WTC11 (cell line): Measurements from ENCODE around the gene SEMA5B. TPM values are rescaled to one million over a fixed set of nuclear protein-coding genes. Genes with fewer than 3 reads are reported as not detected.

Source experiments
- ATAC-seq: fragments of 200-7000 bp; cut with Tn5 transposase; 2 replicates; pipeline ENCODE4 v1.10.0; 2021; ENCODE audit warnings: mild to moderate bottlenecking, moderate library complexity
- CTCF ChIA-PET: fragments of 300-600 bp; sonication (Branson Sonifier 250); formaldehyde crosslinking; loops from one replicate; lab custom pipeline; 2021; ENCODE audit warnings: antibody characterized with exemption; lab: Charles Lee
- POLR2A ChIA-PET: fragments of 350-600 bp; sonication (Branson Sonifier 250); formaldehyde crosslinking; loops from one replicate; lab custom pipeline; 2021; ENCODE audit warnings: antibody characterized with exemption; lab: Charles Lee
- DNase-seq: peaks from one replicate; pipeline ENCODE4 v3.0.0; 2021; ENCODE audit warnings: low spot score
- H3K27ac Mint-ChIP-seq: 2 replicates; pipeline ENCODE4 v1.8.0; 2021; ENCODE audit warnings: mixed read lengths
- H3K27me3 Mint-ChIP-seq: 2 replicates; pipeline ENCODE4 v1.8.0; 2021; ENCODE audit warnings: low read depth, mild to moderate bottlenecking, moderate library complexity, mixed read lengths
- H3K36me3 Mint-ChIP-seq: 2 replicates; pipeline ENCODE4 v1.8.0; 2021; ENCODE audit warnings: mixed read lengths
- H3K4me1 Mint-ChIP-seq: 2 replicates; pipeline ENCODE4 v1.8.0; 2022; ENCODE audit warnings: mixed read lengths
- H3K4me3 Mint-ChIP-seq: 2 replicates; pipeline ENCODE4 v1.8.0; 2021; ENCODE audit warnings: mild to moderate bottlenecking, moderate library complexity, mixed read lengths
- H3K9me3 Mint-ChIP-seq: 2 replicates; pipeline ENCODE4 v1.8.0; 2021; ENCODE audit warnings: mixed read lengths
- ARID4B ChIP-seq: sonication (generic); formaldehyde crosslinking; IDR thresholded peaks from 2 replicates; pipeline ENCODE4 v1.8.0; 2023; ENCODE audit warnings: missing genetic modification reagents, mild to moderate bottlenecking, borderline replicate concordance
- ATF6 ChIP-seq: sonication (generic); formaldehyde crosslinking; IDR thresholded peaks from 2 replicates; pipeline ENCODE4 v1.8.1; 2023; ENCODE audit warnings: mild to moderate bottlenecking, missing genetic modification reagents
- CDX4 ChIP-seq: fragments of 250-450 bp; sonication (Bioruptor Pico); IDR thresholded peaks from 2 replicates; pipeline ENCODE4 v1.9.0; 2021; ENCODE audit warnings: moderate library complexity, mild to moderate bottlenecking, inconsistent platforms, borderline replicate concordance
- FOXK1 ChIP-seq: sonication (generic); formaldehyde crosslinking; IDR thresholded peaks from 2 replicates; pipeline ENCODE4 v1.8.0; 2022; ENCODE audit warnings: mild to moderate bottlenecking, moderate library complexity, missing genetic modification reagents
- FOXP1 ChIP-seq: sonication (generic); formaldehyde crosslinking; IDR thresholded peaks from 2 replicates; pipeline ENCODE4 v1.8.0; 2022; ENCODE audit warnings: missing genetic modification reagents, mild to moderate bottlenecking, moderate library complexity, borderline replicate concordance
- IRF1 ChIP-seq: sonication (generic); formaldehyde crosslinking; IDR thresholded peaks from 2 replicates; pipeline ENCODE4 v1.8.0; 2023; ENCODE audit warnings: missing genetic modification reagents
- MYBL2 ChIP-seq: sonication (generic); formaldehyde crosslinking; IDR thresholded peaks from 2 replicates; pipeline ENCODE4 v1.8.1; 2023; ENCODE audit warnings: mild to moderate bottlenecking, moderate library complexity, missing genetic modification reagents
- SMAD3 ChIP-seq: sonication (generic); formaldehyde crosslinking; IDR thresholded peaks from 2 replicates; pipeline ENCODE4 v1.8.0; 2022; ENCODE audit warnings: missing genetic modification reagents, mild to moderate bottlenecking, borderline replicate concordance
- STAT6 ChIP-seq: sonication (generic); formaldehyde crosslinking; conservative IDR thresholded peaks from 2 replicates; pipeline ENCODE4 v1.8.1; 2023; ENCODE audit warnings: mild to moderate bottlenecking, low read depth, missing genetic modification reagents, moderate library complexity
- TEAD1 ChIP-seq: sonication (generic); formaldehyde crosslinking; IDR thresholded peaks from 2 replicates; pipeline ENCODE4 v1.8.0; 2022; ENCODE audit warnings: mild to moderate bottlenecking, missing genetic modification reagents
- ZNF232 ChIP-seq: sonication (generic); formaldehyde crosslinking; IDR thresholded peaks from 2 replicates; pipeline ENCODE4 v1.8.0; 2022; ENCODE audit warnings: mild to moderate bottlenecking, missing genetic modification reagents
- ZNF263 ChIP-seq: sonication (generic); formaldehyde crosslinking; IDR thresholded peaks from 2 replicates; pipeline ENCODE4 v1.8.1; 2022; ENCODE audit warnings: low read depth, mild to moderate bottlenecking, moderate library complexity, missing genetic modification reagents
- ZNF425 ChIP-seq: fragments of 250-450 bp; sonication (Bioruptor Pico); conservative IDR thresholded peaks from 2 replicates; pipeline ENCODE4 v1.9.0; 2021; ENCODE audit warnings: mild to moderate bottlenecking
- total RNA-seq: library from RNA; stranded (reverse); gene quantifications from 3 replicates; pipeline ENCODE4 v1.2.3, GENCODE V29; 2021

SEMA5B gene
- total RNA-seq, 1 experiment from 2014 or later, result 20.7 TPM

GRCh38 chr3:122957707-122958689 is 69.6 kb downstream of the SEMA5B start:
- H3K36me3 Mint-ChIP-seq, result no peaks in the 10 kb centered on the region
- POLR2A ChIA-PET, result interaction anchor here (0.5 kb wide), 1 partner anchor 59 kb away, joined by 3 read pairs; no protein-coding TSS in a partner anchor
- peaks cover 55% of the 10 kb centered on the region for H3K4me1 Mint-ChIP-seq
- ATAC-seq, result peak; percentile 7; the same call in 1 of the 2 replicates
- no peak overlapping the region for H3K4me3 Mint-ChIP-seq
- H3K27me3 Mint-ChIP-seq, result no peaks in the 10 kb centered on the region
- DNase-seq, result no peak
- CTCF ChIA-PET, result interaction anchor here (0.9 to 5.3 kb wide), 3 partner anchors 14 to 57 kb away, joined by 3 to 28 read pairs (median 12); no protein-coding TSS in a partner anchor
- no peak overlapping the region for H3K27ac Mint-ChIP-seq
- no peak for TF ChIP-seq STAT6 (CRISPR knock-in tag)
- TF ChIP-seq ZNF425 (CRISPR knock-in tag), result no peak
- no peak for TF ChIP-seq FOXK1 (CRISPR knock-in tag)
- TF ChIP-seq TEAD1 (CRISPR knock-in tag), result no peak
- TF ChIP-seq IRF1, result no peak
- no peak for TF ChIP-seq ATF6
- TF ChIP-seq ZNF263 (CRISPR knock-in tag), result peak; percentile 51; the same call in 1 of the 2 replicates
- H3K9me3 Mint-ChIP-seq, result no peaks in the 10 kb centered on the region

GRCh38 chr3:122956693-122957455 is 70.7 kb downstream of the SEMA5B start:
- ATAC-seq (peak; percentile 46), DNase-seq (peak; percentile 20)
- Mint-ChIP-seq H3K27me3 (no peaks in the 10 kb centered on the region), H3K4me1 (peaks cover 56% of the 10 kb centered on the region), H3K4me3 (no peak overlapping the region), H3K36me3 (no peaks in the 10 kb centered on the region), H3K9me3 (no peaks in the 10 kb centered on the region), H3K27ac (peak overlapping the region; percentile 1; the same call in 1 of the 2 replicates)
- CTCF ChIA-PET, result interaction anchor here (0.9 to 5.3 kb wide), 4 partner anchors 9 to 58 kb away, joined by 3 to 28 read pairs (median 8); no protein-coding TSS in a partner anchor
- POLR2A ChIA-PET, result no interaction called here
- TF ChIP-seq MYBL2 (no peak), ZNF232 (CRISPR knock-in tag) (no peak), ARID4B (CRISPR knock-in tag) (no peak), CDX4 (CRISPR knock-in tag) (no peak), SMAD3 (CRISPR knock-in tag) (no peak), FOXP1 (no peak)
